GM21737 (cell line): ENCODE data around the gene KRT37.

ENCODE experiments used
- ATAC-seq: cut with Tn5 transposase; IDR thresholded peaks from one replicate; pipeline ENCODE4 v1.9.1; 2021; ENCODE audit warnings: mild to moderate bottlenecking, moderate library complexity; ENCODE audit not compliant: unreplicated experiment

The KRT37 gene

GRCh38 chr17:41377546-41377945, 46.8 kb downstream of the KRT37 start:
- no peak for ATAC-seq
